Measurements from ENCODE around the gene FOXK1.

The FOXK1 gene

GRCh38 chr7:4738711-4739527 lies 56.8 kb downstream of the FOXK1 start:
- no peak overlapping the region for H3K4me3 ChIP-seq (ENCODE audit: severe bottlenecking)
- H3K27me3 ChIP-seq (ENCODE audit: insufficient read depth, poor library complexity, severe bottlenecking) = no peaks in the 10 kb centered on the region
- H3K27ac ChIP-seq (ENCODE audit: poor library complexity, severe bottlenecking) = peak overlapping the region; percentile 31
- TF ChIP-seq CTCF (IDR thresholded peaks at IDR 0.05; ENCODE audit: poor library complexity, severe bottlenecking) = no peak
- H3K9me3 ChIP-seq (ENCODE audit: severe bottlenecking) = no peaks in the 10 kb centered on the region
- H3K36me3 ChIP-seq (ENCODE audit: low read depth) = peaks cover 34% of the 10 kb centered on the region
- peak; percentile 45; the same call in 2 of the 3 replicates for ATAC-seq (ENCODE audit: low read depth)
- H3K4me1 ChIP-seq (ENCODE audit: insufficient read depth, poor library complexity, severe bottlenecking) = peaks cover 8% of the 10 kb centered on the region
- DNase-seq (ENCODE audit: low spot score) = no peak

GRCh38 chr7:4739528-4739992 lies 57.5 kb downstream of the FOXK1 start:
- no peaks in the 10 kb centered on the region for H3K27me3 ChIP-seq (ENCODE audit: insufficient read depth, poor library complexity, severe bottlenecking)
- H3K4me3 ChIP-seq (ENCODE audit: severe bottlenecking) = no peak overlapping the region
- ATAC-seq (ENCODE audit: low read depth) (no peak), DNase-seq (ENCODE audit: low spot score) (no peak)
- H3K27ac ChIP-seq (ENCODE audit: poor library complexity, severe bottlenecking) = peak overlapping the region; percentile 31
- H3K36me3 ChIP-seq (ENCODE audit: low read depth) = peaks cover 34% of the 10 kb centered on the region
- TF ChIP-seq CTCF (IDR thresholded peaks at IDR 0.05; ENCODE audit: poor library complexity, severe bottlenecking) = no peak
- no peaks in the 10 kb centered on the region for H3K9me3 ChIP-seq (ENCODE audit: severe bottlenecking)
- peaks cover 15% of the 10 kb centered on the region for H3K4me1 ChIP-seq (ENCODE audit: insufficient read depth, poor library complexity, severe bottlenecking)

- no peak overlapping the region for H3K4me3 ChIP-seq (ENCODE audit: severe bottlenecking)
- peaks cover 34% of the 10 kb centered on the region for H3K36me3 ChIP-seq (ENCODE audit: low read depth)
- TF ChIP-seq CTCF (IDR thresholded peaks at IDR 0.05; ENCODE audit: poor library complexity, severe bottlenecking) = no peak
- ATAC-seq (ENCODE audit: low read depth) (no peak), DNase-seq (ENCODE audit: low spot score) (no peak)
- H3K9me3 ChIP-seq (ENCODE audit: severe bottlenecking) = no peaks in the 10 kb centered on the region
- no peaks in the 10 kb centered on the region for H3K27me3 ChIP-seq (ENCODE audit: insufficient read depth, poor library complexity, severe bottlenecking)
- peaks cover 21% of the 10 kb centered on the region for H3K4me1 ChIP-seq (ENCODE audit: insufficient read depth, poor library complexity, severe bottlenecking)
- no peak overlapping the region for H3K27ac ChIP-seq (ENCODE audit: poor library complexity, severe bottlenecking)
Measured at GRCh38 chr7:4740796-4741195, 58.7 kb downstream of the FOXK1 start.

- Histone ChIP-seq H3K27me3 (ENCODE audit: insufficient read depth, poor library complexity, severe bottlenecking) (no peaks in the 10 kb centered on the region), H3K4me3 (ENCODE audit: severe bottlenecking) (no peak overlapping the region), H3K4me1 (ENCODE audit: insufficient read depth, poor library complexity, severe bottlenecking) (peaks cover 26% of the 10 kb centered on the region), H3K36me3 (ENCODE audit: low read depth) (peaks cover 43% of the 10 kb centered on the region), H3K27ac (ENCODE audit: poor library complexity, severe bottlenecking) (no peak overlapping the region), H3K9me3 (ENCODE audit: severe bottlenecking) (no peaks in the 10 kb centered on the region)
- DNase-seq (ENCODE audit: low spot score) = no peak
- ATAC-seq (ENCODE audit: low read depth) = no peak
- TF ChIP-seq CTCF (IDR thresholded peaks at IDR 0.05; ENCODE audit: poor library complexity, severe bottlenecking) = no peak
Measured at GRCh38 chr7:4742051-4742573, 60.0 kb downstream of the FOXK1 start.

- TF ChIP-seq CTCF (IDR thresholded peaks at IDR 0.05; ENCODE audit: poor library complexity, severe bottlenecking) = no peak
- H3K4me3 ChIP-seq (ENCODE audit: severe bottlenecking) = no peak overlapping the region
- ATAC-seq (ENCODE audit: low read depth) = no peak
- peak overlapping the region; percentile 94 for H3K27ac ChIP-seq (ENCODE audit: poor library complexity, severe bottlenecking)
- no peaks in the 10 kb centered on the region for H3K27me3 ChIP-seq (ENCODE audit: insufficient read depth, poor library complexity, severe bottlenecking)
- peaks cover 26% of the 10 kb centered on the region for H3K4me1 ChIP-seq (ENCODE audit: insufficient read depth, poor library complexity, severe bottlenecking)
- DNase-seq (ENCODE audit: low spot score) = no peak
- H3K36me3 ChIP-seq (ENCODE audit: low read depth) = peaks cover 44% of the 10 kb centered on the region
- H3K9me3 ChIP-seq (ENCODE audit: severe bottlenecking) = no peaks in the 10 kb centered on the region
Measured at GRCh38 chr7:4742852-4743251, 60.8 kb downstream of the FOXK1 start.
